ENCODE measurements around the gene THSD7A. TPM values are rescaled to one million over a fixed set of nuclear protein-coding genes. Genes with fewer than 3 reads are reported as not detected.

The THSD7A gene
- total RNA-seq, 1 donor from 2014 or later: 14.3 TPM

GRCh38 chr7:11593322-11593721, 238.7 kb downstream of the THSD7A start:
- Mint-ChIP-seq H3K4me1 (ENCODE audit: unreplicated experiment) (no peaks in the 10 kb centered on the region), H3K36me3 (no peaks in the 10 kb centered on the region), H3K9me3 (no peaks in the 10 kb centered on the region), H3K27me3 (no peaks in the 10 kb centered on the region), H3K27ac (no peak overlapping the region), H3K4me3 (no peak overlapping the region)
- no peak for TF ChIP-seq CTCF (conservative IDR thresholded peaks at IDR 0.05)
- DNase-seq (ENCODE audit: extremely low spot score, unreplicated experiment): no peak

GRCh38 chr7:11592699-11593098, 239.3 kb downstream of the THSD7A start:
- no peak overlapping the region for H3K27ac Mint-ChIP-seq
- H3K36me3 Mint-ChIP-seq: no peaks in the 10 kb centered on the region
- H3K27me3 Mint-ChIP-seq: no peaks in the 10 kb centered on the region
- H3K9me3 Mint-ChIP-seq: no peaks in the 10 kb centered on the region
- TF ChIP-seq CTCF (conservative IDR thresholded peaks at IDR 0.05): no peak
- H3K4me1 Mint-ChIP-seq (ENCODE audit: unreplicated experiment): no peaks in the 10 kb centered on the region
- no peak for DNase-seq (ENCODE audit: extremely low spot score, unreplicated experiment)
- no peak overlapping the region for H3K4me3 Mint-ChIP-seq

GRCh38 chr7:11591943-11592342, 240.1 kb downstream of the THSD7A start:
- DNase-seq (ENCODE audit: extremely low spot score, unreplicated experiment): no peak
- Mint-ChIP-seq H3K27ac (no peak overlapping the region), H3K36me3 (no peaks in the 10 kb centered on the region), H3K4me1 (ENCODE audit: unreplicated experiment) (no peaks in the 10 kb centered on the region), H3K9me3 (no peaks in the 10 kb centered on the region), H3K4me3 (no peak overlapping the region), H3K27me3 (no peaks in the 10 kb centered on the region)
- TF ChIP-seq CTCF (conservative IDR thresholded peaks at IDR 0.05): no peak

GRCh38 chr7:11591055-11591633, 240.9 kb downstream of the THSD7A start:
- TF ChIP-seq CTCF (conservative IDR thresholded peaks at IDR 0.05): no peak
- no peaks in the 10 kb centered on the region for H3K4me1 Mint-ChIP-seq (ENCODE audit: unreplicated experiment)
- no peak for DNase-seq (ENCODE audit: extremely low spot score, unreplicated experiment)

GRCh38 chr7:11589251-11589650, 242.7 kb downstream of the THSD7A start:
- no peaks in the 10 kb centered on the region for H3K36me3 Mint-ChIP-seq
- H3K4me1 Mint-ChIP-seq (ENCODE audit: unreplicated experiment): no peaks in the 10 kb centered on the region
- no peak for TF ChIP-seq CTCF (conservative IDR thresholded peaks at IDR 0.05)
- no peak for DNase-seq (ENCODE audit: extremely low spot score, unreplicated experiment)
- H3K27me3 Mint-ChIP-seq: no peaks in the 10 kb centered on the region
- H3K4me3 Mint-ChIP-seq: no peak overlapping the region
- H3K9me3 Mint-ChIP-seq: no peaks in the 10 kb centered on the region
- H3K27ac Mint-ChIP-seq: no peak overlapping the region

More at GRCh38 chr7:11591055-11591633, 240.9 kb downstream of the THSD7A start:
- H3K9me3 Mint-ChIP-seq: no peaks in the 10 kb centered on the region
- H3K36me3 Mint-ChIP-seq: no peaks in the 10 kb centered on the region
- H3K27me3 Mint-ChIP-seq: no peaks in the 10 kb centered on the region
- H3K27ac Mint-ChIP-seq: no peak overlapping the region
- H3K4me3 Mint-ChIP-seq: no peak overlapping the region

GRCh38 chr7:11587814-11588213, 244.2 kb downstream of the THSD7A start:
- Mint-ChIP-seq H3K27me3 (no peaks in the 10 kb centered on the region), H3K27ac (no peak overlapping the region), H3K4me3 (no peak overlapping the region), H3K36me3 (no peaks in the 10 kb centered on the region), H3K4me1 (ENCODE audit: unreplicated experiment) (no peaks in the 10 kb centered on the region), H3K9me3 (no peaks in the 10 kb centered on the region)
- TF ChIP-seq CTCF (conservative IDR thresholded peaks at IDR 0.05): no peak
- DNase-seq (ENCODE audit: extremely low spot score, unreplicated experiment): no peak

All from type B pancreatic cell (in vitro differentiated cells).